Activated CD4-positive, alpha-beta T cell treated with anti-CD3 and anti-CD28 coated beads, Interleukin-2, amount 50 U/mL, for 1 hour (primary cell): ENCODE measurements around the gene PRM2.
"Not testable (repeated sequence)": the region's sequence is repeated elsewhere in the genome, so short reads cannot be mapped to it uniquely, and the experiment has no call there.

Source experiments
- DNase-seq: peaks from one replicate; pipeline ENCODE4 v3.0.0-alpha.2; 2020

The PRM2 gene

GRCh38 chr16:11306997-11307638, 30.8 kb upstream of the PRM2 start:
- DNase-seq, result no peak

- DNase-seq, result no peak
These were observed 30.1 kb upstream of the PRM2 start for GRCh38 chr16:11306381-11306780.

DNA sequence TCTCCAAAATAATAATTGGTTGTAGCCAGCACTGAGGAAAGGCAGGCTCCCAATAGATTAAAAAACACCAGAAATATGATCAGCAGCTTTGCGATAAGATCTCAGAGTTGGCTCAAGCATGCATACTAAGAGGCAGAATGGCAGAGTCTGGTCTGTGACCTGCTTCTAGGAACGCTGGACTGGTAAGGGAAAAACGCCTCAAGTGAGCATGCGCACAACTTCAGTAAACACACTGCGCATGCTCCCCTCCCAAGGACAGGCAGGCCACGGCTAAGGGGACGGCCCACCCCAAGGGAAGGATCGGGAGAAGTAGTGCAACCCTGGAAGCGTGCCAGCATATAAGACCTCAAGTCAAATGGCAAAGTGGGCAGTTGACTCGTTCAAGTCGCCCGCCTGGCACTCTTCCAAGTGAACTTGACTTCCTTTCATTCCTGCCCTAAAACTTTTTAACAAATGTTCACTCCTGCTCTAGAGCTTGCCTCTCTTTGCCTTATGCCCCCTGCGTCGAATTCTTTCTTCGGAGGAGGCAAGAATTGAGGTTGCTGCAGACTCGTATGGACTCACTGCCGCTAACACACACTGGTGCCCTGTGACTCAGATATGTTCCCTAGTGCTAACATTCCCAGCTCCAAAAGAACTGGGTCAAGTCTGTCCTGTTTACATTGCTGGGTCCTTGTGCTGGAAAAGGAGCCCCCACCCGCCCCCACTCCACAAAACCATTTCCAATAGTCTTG, 27.3 kb upstream of the PRM2 start:
- DNase-seq, result no peak

GRCh38 chr16:11302977-11303376, 26.7 kb upstream of the PRM2 start:
- DNase-seq, result no peak

DNA sequence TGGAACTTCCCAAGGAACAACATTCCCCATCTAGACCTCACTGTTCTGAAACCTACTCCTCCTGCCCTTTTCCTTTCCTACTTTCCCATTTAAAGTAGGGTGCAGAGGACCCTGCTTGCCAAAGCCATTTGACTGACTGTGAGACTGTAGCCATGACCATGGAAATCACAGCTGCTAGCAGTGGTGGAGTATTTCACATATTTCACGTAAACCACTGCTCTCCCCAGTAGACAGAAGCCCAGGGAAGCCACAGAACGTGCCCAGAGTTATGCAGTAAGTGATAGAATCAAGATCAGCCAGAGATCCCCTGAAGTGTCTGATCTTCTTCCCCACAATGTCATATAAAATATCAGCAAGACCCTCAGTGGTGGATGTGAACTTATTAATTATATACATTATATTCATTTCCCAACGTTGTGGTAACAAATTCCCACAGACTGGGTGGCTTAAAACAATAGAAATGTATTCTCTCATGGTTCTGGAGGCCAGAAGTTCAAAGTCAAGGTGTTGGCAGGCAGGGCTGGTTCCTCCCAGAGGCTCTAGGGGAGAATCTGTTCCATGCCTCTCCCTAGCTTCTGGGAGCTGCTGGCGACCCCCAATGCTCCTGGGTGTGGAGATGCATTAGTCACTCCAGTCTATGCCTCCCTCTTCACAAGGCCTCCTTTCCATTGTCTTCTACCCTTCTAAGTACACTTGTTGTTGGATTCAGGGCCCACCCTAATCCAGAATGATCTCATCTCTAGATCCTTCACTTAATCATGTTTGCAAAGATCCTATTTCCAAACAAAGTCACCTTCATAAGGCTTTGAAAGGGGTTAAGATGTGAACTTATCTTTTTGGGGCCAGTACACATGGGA, 25.6 kb upstream of the PRM2 start:
- no peak for DNase-seq

- no peak for DNase-seq
These were observed 24.2 kb upstream of the PRM2 start for GRCh38 chr16:11300560-11300892.

DNA sequence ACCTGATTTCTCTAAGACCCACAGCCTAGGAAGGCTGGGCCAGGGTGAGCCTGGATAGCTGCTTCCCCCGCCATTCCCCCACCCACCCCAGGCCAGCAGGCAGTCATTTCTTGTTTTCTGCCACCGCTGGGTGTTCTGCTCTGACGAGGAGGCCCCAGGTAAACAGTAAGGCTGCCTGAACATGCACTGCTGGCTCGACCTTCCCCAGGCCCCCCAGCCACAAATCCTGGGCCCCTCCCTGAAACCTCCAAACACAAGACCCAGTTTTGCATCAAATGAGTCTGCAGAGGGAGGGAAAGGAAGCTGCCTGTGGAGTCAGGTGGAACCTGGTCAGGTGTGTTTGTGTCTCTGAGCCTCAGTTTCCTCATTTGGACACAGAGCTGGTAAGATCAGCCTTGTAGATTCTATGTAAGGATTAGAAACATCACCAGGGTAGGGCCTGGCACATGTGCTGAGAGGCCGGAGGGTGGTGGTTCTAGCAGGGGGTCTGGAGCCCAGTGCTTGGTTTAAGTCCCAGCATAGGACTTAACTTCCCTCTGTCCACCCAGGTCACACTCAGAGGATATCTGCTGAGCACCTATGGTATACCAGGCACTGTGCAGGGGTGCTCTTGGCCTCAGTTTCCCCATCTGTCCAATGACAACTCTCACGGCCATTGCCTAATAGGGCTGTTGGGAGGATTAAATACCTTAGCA, 23.7 kb upstream of the PRM2 start:
- no peak for DNase-seq

DNA sequence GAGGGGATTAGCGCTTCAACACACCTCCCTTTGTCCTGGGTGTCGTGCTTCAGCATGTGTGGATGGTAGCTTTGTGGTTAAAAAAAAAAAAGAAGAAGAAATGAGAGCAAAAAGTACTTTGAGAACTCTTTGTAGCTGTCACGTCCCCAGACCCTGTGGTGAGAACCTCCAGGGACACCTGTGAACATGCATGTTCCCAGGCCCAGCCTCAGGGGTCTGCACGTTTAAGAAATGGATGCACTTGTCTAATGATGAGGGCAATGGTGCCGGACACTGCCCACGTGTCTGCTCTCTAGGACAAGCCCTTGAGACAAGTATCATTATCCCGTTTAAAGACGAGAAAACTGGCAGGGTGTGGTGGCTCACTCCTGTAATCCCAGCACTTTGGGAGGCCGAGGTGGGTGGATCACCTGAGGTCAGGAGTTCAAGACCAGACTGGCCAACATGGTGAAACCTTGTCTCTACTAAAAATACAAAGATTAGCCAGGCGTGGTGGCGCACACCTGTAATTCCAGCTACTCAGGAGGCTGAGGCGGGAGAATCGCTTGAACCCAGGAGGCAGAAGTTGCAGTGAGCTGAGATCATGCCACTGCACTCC, 22.8 kb upstream of the PRM2 start:
- DNase-seq, result not testable (repeated sequence)

- no peak for DNase-seq
These were observed 22.0 kb upstream of the PRM2 start for GRCh38 chr16:11298143-11298900.

DNA sequence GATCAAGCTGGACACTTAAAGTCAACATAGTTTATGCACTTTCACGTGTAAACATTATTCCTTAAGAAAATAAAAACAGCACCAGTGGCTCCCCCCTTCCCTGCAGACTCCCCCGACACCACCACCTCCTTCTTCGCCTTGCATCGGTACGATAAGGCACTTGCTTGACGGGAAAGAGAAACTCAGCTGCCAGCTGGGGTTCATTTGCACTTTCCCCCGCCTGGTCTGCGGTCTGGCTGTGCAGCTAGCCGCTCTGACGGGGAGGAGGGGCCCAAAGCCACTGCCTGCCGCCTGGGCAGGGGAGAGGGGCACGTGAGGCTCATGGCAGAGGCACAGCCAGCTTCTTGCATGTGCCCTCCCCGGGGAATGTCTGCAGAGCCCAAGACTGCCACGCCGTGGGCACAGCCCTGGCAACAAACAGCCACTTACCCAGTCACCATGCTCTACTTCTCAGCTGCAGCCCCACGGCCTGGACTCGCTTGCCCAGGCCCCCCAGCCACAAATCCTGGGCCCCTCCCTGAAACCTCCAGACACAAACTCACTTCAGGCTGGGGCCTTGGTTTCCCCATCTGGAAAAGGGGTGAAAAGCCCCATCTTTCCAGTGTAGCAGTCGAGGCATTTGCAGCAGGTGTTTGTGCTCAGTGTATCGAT, 21.3 kb upstream of the PRM2 start:
- DNase-seq, result peak; percentile 55

- no peak for DNase-seq
These were observed 20.6 kb upstream of the PRM2 start for GRCh38 chr16:11296706-11297491.

GRCh38 chr16:11296351-11296705, 20.0 kb upstream of the PRM2 start:
- no peak for DNase-seq

DNA sequence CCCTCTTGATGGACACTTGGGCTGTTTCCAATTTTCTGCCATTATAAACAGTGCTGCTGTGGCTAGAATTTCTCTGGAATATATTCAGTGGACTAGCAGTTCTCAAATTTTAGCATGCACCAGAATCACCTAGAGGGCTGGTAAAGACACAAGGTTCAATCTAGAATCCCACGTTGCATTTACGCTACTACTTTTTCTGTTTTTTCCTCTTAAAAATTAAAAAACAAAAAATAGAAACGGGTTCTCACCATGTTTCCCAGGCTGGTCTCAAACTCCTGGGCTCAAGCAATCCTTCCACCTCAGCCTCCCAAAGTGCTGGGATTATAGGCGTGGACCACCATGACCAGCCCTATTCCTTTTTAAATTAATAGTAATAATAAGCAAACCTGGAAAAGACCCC, 19.4 kb upstream of the PRM2 start:
- DNase-seq, result no peak

- DNase-seq, result no peak
These were observed 15.9 kb upstream of the PRM2 start for GRCh38 chr16:11292076-11292748.

DNA sequence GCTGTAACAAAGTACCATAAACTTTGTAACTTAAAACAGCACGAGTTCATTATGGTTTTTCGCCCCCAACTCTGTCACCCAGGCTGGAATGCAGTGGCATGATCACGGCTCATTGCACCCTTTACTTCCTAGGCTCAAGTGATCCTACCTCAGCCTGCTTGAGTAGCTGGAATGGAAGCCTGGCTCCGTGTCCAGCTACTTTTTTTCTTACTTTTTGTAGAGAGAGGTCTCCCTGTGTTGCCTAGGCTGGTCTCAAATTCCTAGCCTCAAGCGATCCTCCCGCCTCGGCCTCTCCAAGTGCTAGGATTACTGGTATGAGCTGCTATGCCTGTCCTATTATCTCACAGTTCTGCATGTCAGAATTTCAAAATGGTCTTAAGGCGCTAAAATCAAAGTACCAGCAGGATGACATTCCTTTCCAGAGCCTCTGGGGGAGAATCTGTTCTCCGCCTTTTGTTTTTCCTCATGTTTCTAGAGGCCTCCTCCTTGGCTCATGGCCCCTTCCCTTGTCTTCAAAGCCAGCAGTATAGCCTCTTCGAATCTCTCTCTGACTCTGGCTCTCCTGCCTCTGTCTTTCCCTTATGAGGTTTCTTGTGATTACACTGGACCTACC, 14.9 kb upstream of the PRM2 start:
- no peak for DNase-seq

GRCh38 chr16:11290102-11290893, 14.0 kb upstream of the PRM2 start:
- DNase-seq, result no peak

GRCh38 chr16:11289696-11290095, 13.4 kb upstream of the PRM2 start:
- not testable (repeated sequence) for DNase-seq

DNA sequence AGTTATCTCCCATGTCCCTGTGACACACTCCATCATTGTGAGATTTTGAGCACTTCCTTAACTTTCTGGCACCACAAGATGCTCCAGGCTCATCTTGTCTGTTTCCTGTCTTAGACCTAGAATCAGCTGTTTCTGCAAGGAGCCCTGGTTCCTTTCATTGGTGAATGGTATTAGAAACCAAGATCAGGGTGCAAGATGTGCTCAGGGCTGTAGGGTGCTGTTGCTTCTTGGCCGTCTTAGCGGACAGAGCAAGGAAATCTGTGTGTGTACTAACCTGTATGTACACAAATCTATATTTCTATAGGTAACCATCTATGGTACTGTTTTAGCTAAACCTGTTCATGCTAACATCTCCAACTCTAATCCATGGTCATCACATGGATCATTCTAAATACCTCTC, 12.9 kb upstream of the PRM2 start:
- no peak for DNase-seq

- no peak for DNase-seq
These were observed 9.6 kb upstream of the PRM2 start for GRCh38 chr16:11285842-11286241.
